H1 (cell line): ENCODE data around the gene LILRB3. TPM values are rescaled to one million over a fixed set of nuclear protein-coding genes. Genes with fewer than 3 reads are reported as not detected.
A peak's percentile ranks its signal among the peaks of the same experiment; 100 is the strongest.

Experiments
- CTCF ChIA-PET: fragments of 300-600 bp; sonication (Branson Sonifier 250); formaldehyde crosslinking; loops from one replicate; lab custom pipeline; 2021; ENCODE audit not compliant: partially characterized antibody; lab: Charles Lee
- POLR2A ChIA-PET: fragments of 300-600 bp; sonication (Branson Sonifier 250); formaldehyde crosslinking; loops from one replicate; lab custom pipeline; 2021; ENCODE audit warnings: inconsistent platforms; ENCODE audit not compliant: partially characterized antibody; lab: Charles Lee
- DNase-seq, 2 experiments: peaks; one replicate each; pipeline versions ENCODE4 v3.0.0 to v3.0.0-alpha.2; 2010 to 2022; ENCODE audit warnings: low spot score in 2 of 2, low read depth in 1 of 2, mixed read lengths in 1 of 2
- FAIRE-seq: peaks from 2 replicates; lab custom pipeline; 2011; peaks lifted over from hg19 to GRCh38; lab: Jason Lieb, UNC
- H2AFZ ChIP-seq: 2 replicates; pipeline ENCODE4 v1.8.1; 2012; ENCODE audit warnings: low read length, inconsistent platforms
- H2AK5ac ChIP-seq: 2 replicates; pipeline ENCODE4 v1.6.1; 2013; ENCODE audit warnings: low read depth, low read length
- H2BK120ac ChIP-seq: replicated peaks from 2 replicates; pipeline ENCODE3; 2013; ENCODE audit warnings: low read depth, low read length, inconsistent platforms
- H2BK12ac ChIP-seq: 2 replicates; pipeline ENCODE4 v1.6.1; 2013; ENCODE audit warnings: low read depth, low read length
- H2BK15ac ChIP-seq: 2 replicates; pipeline ENCODE4 v1.6.1; 2013; ENCODE audit warnings: low read length
- H2BK20ac ChIP-seq: 2 replicates; pipeline ENCODE4 v1.6.1; 2013; ENCODE audit warnings: low read length
- H2BK5ac ChIP-seq: 2 replicates; pipeline ENCODE4 v1.6.1; 2013; ENCODE audit warnings: low read depth, low read length
- H3K14ac ChIP-seq: 2 replicates; pipeline ENCODE4 v1.6.1; 2013; ENCODE audit warnings: inconsistent platforms; ENCODE audit not compliant: insufficient read length
- H3K18ac ChIP-seq: 2 replicates; pipeline ENCODE4 v1.6.1; 2013; ENCODE audit warnings: low read length; ENCODE audit errors: extremely low read depth
- H3K23ac ChIP-seq: 2 replicates; pipeline ENCODE4 v1.6.1; 2013; ENCODE audit warnings: inconsistent platforms; ENCODE audit not compliant: insufficient read length
- H3K23me2 ChIP-seq: 2 replicates; pipeline ENCODE4 v1.6.1; 2013; ENCODE audit warnings: low read depth, low read length
- H3K27ac ChIP-seq: 2 replicates; pipeline ENCODE4 v1.6.1; 2011; ENCODE audit warnings: low read depth, low read length, inconsistent platforms
- H3K27me3 ChIP-seq, 4 experiments: replicated peaks in 1 of 4; 1 replicate in 1 of 4; 2 replicates in 3 of 4; pipeline versions ENCODE4 v1.6.1 to v1.8.1; 2011 to 2013; ENCODE audit warnings: low read length in 3 of 4, mild to moderate bottlenecking in 3 of 4, inconsistent platforms in 2 of 4, mixed read lengths in 2 of 4, moderate library complexity in 1 of 4; ENCODE audit not compliant: control insufficient read depth in 3 of 4, insufficient read depth in 3 of 4; ENCODE audit errors: extremely low read depth in 1 of 4
- H3K36me3 ChIP-seq, 4 experiments: 2 replicates each; pipeline versions ENCODE4 v1.6.1 to v1.8.1; 2011 to 2013; ENCODE audit warnings: mild to moderate bottlenecking in 4 of 4, low read length in 3 of 4, moderate library complexity in 2 of 4, control low read depth in 1 of 4, inconsistent platforms in 1 of 4; ENCODE audit not compliant: insufficient read depth in 4 of 4, control insufficient read depth in 2 of 4
- H3K4ac ChIP-seq: replicated peaks from 2 replicates; pipeline ENCODE3; 2013; ENCODE audit warnings: low read length, low read depth, mixed read lengths, inconsistent platforms; ENCODE audit not compliant: insufficient read length
- H3K4me1 ChIP-seq, 4 experiments: replicated peaks in 1 of 4; 1 replicate in 1 of 4; 2 replicates in 3 of 4; pipeline versions ENCODE4 v1.6.1 to v1.8.1; 2011 to 2013; ENCODE audit warnings: low read length in 3 of 4, inconsistent platforms in 2 of 4, mixed read lengths in 1 of 4; ENCODE audit not compliant: insufficient read depth in 4 of 4, control insufficient read depth in 3 of 4
- H3K4me2 ChIP-seq, 2 experiments: 2 replicates each; pipeline versions ENCODE4 v1.6.1 to v1.8.1; 2011 to 2013; ENCODE audit warnings: low read depth in 2 of 2, low read length in 2 of 2, control low read depth in 1 of 2, inconsistent platforms in 1 of 2, mild to moderate bottlenecking in 1 of 2; ENCODE audit not compliant: insufficient read depth in 1 of 2
- H3K4me3 ChIP-seq, 4 experiments: fragments of 200-600, 300-600 bp in 1 of 4; sonication (generic), shearing (Covaris generic), sonication (Bioruptor Twin) in 1 of 4; 2 replicates each; pipeline versions ENCODE4 v1.5.1 to v1.8.1; 2011 to 2016; ENCODE audit warnings: low read length in 4 of 4, low read depth in 3 of 4, control low read depth in 2 of 4, inconsistent platforms in 2 of 4, mild to moderate bottlenecking in 2 of 4, mixed read lengths in 1 of 4, moderate library complexity in 1 of 4; ENCODE audit not compliant: insufficient read depth in 2 of 4; ENCODE audit errors: extremely low read depth in 1 of 4
- H3K56ac ChIP-seq: replicated peaks from 2 replicates; pipeline ENCODE3; 2013; ENCODE audit warnings: low read depth, mild to moderate bottlenecking, mixed read lengths, low read length, inconsistent platforms; ENCODE audit not compliant: insufficient read length
- H3K79me1 ChIP-seq: 2 replicates; pipeline ENCODE4 v1.6.1; 2013; ENCODE audit warnings: low read depth, low read length, control low read depth
- H3K79me2 ChIP-seq, 2 experiments: 2 replicates each; pipeline versions ENCODE4 v1.6.1 to v1.8.1; 2012 to 2013; ENCODE audit warnings: low read length in 2 of 2, mild to moderate bottlenecking in 2 of 2, inconsistent platforms in 1 of 2; ENCODE audit not compliant: insufficient read depth in 2 of 2, control insufficient read depth in 1 of 2
- H3K9ac ChIP-seq, 4 experiments: replicated peaks in 1 of 4; 1 replicate in 1 of 4; 2 replicates in 3 of 4; pipeline versions ENCODE4 v1.6.1 to v1.8.1; 2011 to 2013; ENCODE audit warnings: low read depth in 3 of 4, low read length in 3 of 4, control low read depth in 2 of 4, mild to moderate bottlenecking in 2 of 4, moderate library complexity in 2 of 4, inconsistent platforms in 1 of 4; ENCODE audit errors: extremely low read depth in 1 of 4
- H3K9me3 ChIP-seq, 2 experiments: 2 replicates each; pipeline versions ENCODE4 v1.6.1 to v1.8.1; 2012 to 2013; ENCODE audit warnings: mild to moderate bottlenecking in 2 of 2, moderate library complexity in 2 of 2, control low read depth in 1 of 2, inconsistent platforms in 1 of 2, low read depth in 1 of 2, low read length in 1 of 2, mixed read lengths in 1 of 2; ENCODE audit not compliant: insufficient read depth in 2 of 2
- H4K20me1 ChIP-seq, 2 experiments: replicated peaks in 1 of 2; 2 replicates each; pipeline versions ENCODE3 to v1.8.1; 2011 to 2013; ENCODE audit warnings: inconsistent platforms in 2 of 2, low read length in 2 of 2, mild to moderate bottlenecking in 1 of 2; ENCODE audit not compliant: insufficient read depth in 2 of 2, control insufficient read depth in 1 of 2
- H4K5ac ChIP-seq: 2 replicates; pipeline ENCODE4 v1.6.1; 2013; ENCODE audit warnings: low read length, low read depth, mixed read lengths, inconsistent platforms; ENCODE audit not compliant: insufficient read length
- H4K8ac ChIP-seq: 2 replicates; pipeline ENCODE4 v1.8.0; 2013; ENCODE audit warnings: mild to moderate bottlenecking, moderate library complexity, low read length, inconsistent platforms; ENCODE audit not compliant: insufficient read depth; ENCODE audit errors: extremely low read depth
- H4K91ac ChIP-seq: replicated peaks from 2 replicates; pipeline ENCODE3; 2013; ENCODE audit warnings: low read length, mixed read lengths, inconsistent platforms; ENCODE audit not compliant: insufficient read length
- CEBPB ChIP-seq: IDR thresholded peaks from 2 replicates; pipeline ENCODE4 v1.6.1; 2012; ENCODE audit warnings: low read depth, low read length
- CHD2 ChIP-seq: IDR thresholded peaks from 2 replicates; pipeline ENCODE4 v1.6.1; 2012; ENCODE audit warnings: low read length, improper control_type of control experiment
- HDAC6 ChIP-seq: IDR thresholded peaks from one replicate; pipeline ENCODE4 v1.7.1; 2012; ENCODE audit warnings: low read depth, mild to moderate bottlenecking, inconsistent platforms, low read length, moderate library complexity
- NANOG ChIP-seq: IDR thresholded peaks from 2 replicates; pipeline ENCODE4 v1.6.1; 2011; ENCODE audit warnings: low read length, low read depth, mild to moderate bottlenecking, inconsistent platforms; ENCODE audit not compliant: insufficient read depth, poor library complexity, severe bottlenecking
- POLR2A ChIP-seq, 2 experiments: IDR thresholded peaks; 1 replicate in 1 of 2; 2 replicates in 1 of 2; pipeline ENCODE4 v1.6.1; 2011; ENCODE audit warnings: low read depth in 2 of 2, low read length in 2 of 2, mild to moderate bottlenecking in 2 of 2; ENCODE audit errors: control extremely low read depth in 1 of 2
- POLR2AphosphoS5 ChIP-seq: IDR thresholded peaks from 2 replicates; pipeline ENCODE4 v1.6.1; 2011; ENCODE audit warnings: low read depth, low read length
- SIRT6 ChIP-seq: IDR thresholded peaks from one replicate; pipeline ENCODE4 v1.7.1; 2012; ENCODE audit warnings: low read length, inconsistent platforms
- SP4 ChIP-seq: IDR thresholded peaks from 2 replicates; pipeline ENCODE4 v1.6.1; 2012; ENCODE audit warnings: low read length, inconsistent platforms
- TAF1 ChIP-seq: IDR thresholded peaks from 2 replicates; pipeline ENCODE4 v1.6.1; 2011; ENCODE audit warnings: mild to moderate bottlenecking, low read depth, low read length
- WGBS, 2 experiments: shearing (Covaris generic) in 1 of 2; methylation state at CpG; one replicate each; pipeline versions ENCODE4 v1.1.6 to v1.1.7; 2013 to 2015; ENCODE audit warnings: low lambda C conversion rate in 2 of 2, mixed read lengths in 2 of 2, inconsistent platforms in 1 of 2, low coverage in 1 of 2, missing lambda C conversion rate in 1 of 2; ENCODE audit not compliant: insufficient replicate concordance in 2 of 2, insufficient coverage in 1 of 2, insufficient read length in 1 of 2; ENCODE audit errors: extremely low coverage in 1 of 2, missing lambda C conversion rate in 1 of 2; 5-methylcytosine and 5-hydroxymethylcytosine counted together
- polyA plus RNA-seq, 7 experiments: library from polyadenylated mRNA; depleted of rRNA in 3 of 7; stranded (reverse) in 5 of 7; unstranded in 2 of 7; fragments of >200 nt in 5 of 7; fragments of 200-250 nt in 2 of 7; gene quantifications; 1 replicate in 5 of 7; 2 replicates in 1 of 7; 4 replicates in 1 of 7; pipeline versions ENCODE4 v1.2.1 to v1.2.3, GENCODE V29; 2011 to 2013; ENCODE audit warnings: missing spikeins in 2 of 7, mixed read lengths in 2 of 7
- total RNA-seq: library from RNA; stranded (reverse); fragmentation: NEBNext Ultra II Directional; extraction: Animal tissue kit (Norgen Biotek cat#: 25700); gene quantifications from 2 replicates; pipeline ENCODE4 v1.2.1, GENCODE V29; 2021
- TF ChIP-seq, protein P1 (sequence below): IDR thresholded peaks from 2 replicates; pipeline ENCODE4 v1.6.1; 2012; ENCODE audit warnings: low read length, inconsistent platforms

Gene LILRB3
- total and polyA plus RNA-seq, 2 of the 8 experiments (the other 6 are each of a cell fraction or from before 2014, with no cell fraction given), result not detected

DNA sequence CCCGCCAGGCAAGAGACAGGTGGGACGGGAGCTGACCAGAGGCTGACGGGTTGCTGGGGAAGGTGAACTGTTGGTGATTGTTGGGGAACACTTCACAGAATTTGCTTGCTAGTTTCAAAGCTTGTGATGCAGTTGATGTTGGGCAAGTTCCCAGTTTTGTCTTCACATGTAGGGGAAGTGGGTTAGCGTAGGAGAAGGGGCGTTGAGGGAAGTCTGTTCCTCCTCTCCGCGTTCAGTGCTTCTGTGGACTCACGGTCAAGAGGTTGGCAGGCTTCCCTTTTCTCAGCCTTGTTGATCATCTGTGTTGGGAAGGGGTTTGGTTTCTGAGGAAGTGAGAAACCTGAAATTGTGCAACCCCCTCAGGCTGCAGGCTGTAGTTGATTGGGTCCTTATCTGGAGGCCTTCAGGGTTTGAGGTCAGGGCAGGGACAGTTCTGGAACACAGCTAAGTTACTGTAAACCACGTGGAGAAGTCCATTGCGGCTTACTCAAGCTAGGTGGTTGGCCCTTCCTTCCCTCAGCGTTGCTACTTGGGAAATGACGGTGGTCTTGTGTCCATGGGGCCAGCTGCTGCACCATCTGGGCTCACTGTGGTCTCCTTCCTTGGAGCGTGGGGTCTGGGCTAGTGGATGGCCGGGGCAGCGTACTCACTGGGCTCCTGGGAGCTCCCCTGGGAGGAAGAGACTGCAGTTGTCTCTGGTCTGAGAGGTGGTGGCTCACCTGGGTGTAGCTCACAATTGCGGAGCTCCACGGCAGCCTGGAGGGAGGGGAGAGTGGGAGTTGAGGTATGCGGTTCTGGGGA, 14.6 kb downstream of the LILRB3 start:
- no peak overlapping the region for H3K23ac ChIP-seq
- no peak overlapping the region for H3K4me3 ChIP-seq
- H3K23me2 ChIP-seq, result peaks cover 4% of the 10 kb centered on the region; the same call in 1 of the 2 replicates
- no peaks in the 10 kb centered on the region for H3K9me3 ChIP-seq
- H4K20me1 ChIP-seq, result peaks cover 44 to 46% of the 10 kb centered on the region in 2 experiments
- H2BK5ac ChIP-seq, result no peak overlapping the region
- peaks cover 6 to 12% (median 10%) of the 10 kb centered on the region in 4 experiments for H3K4me1 ChIP-seq
- no peak overlapping the region; a peak in 2 of 7 replicates for H3K9ac ChIP-seq
- H3K79me1 ChIP-seq, result peaks cover 16% of the 10 kb centered on the region
- H3K4me2 ChIP-seq, result peak overlapping the region in 1 of 2 experiments; percentile 15; a peak in 2 of 4 replicates
- no peak overlapping the region for H2BK120ac ChIP-seq
- peaks cover 11 to 38% of the 10 kb centered on the region in 2 experiments for H3K79me2 ChIP-seq
- ChIA-PET CTCF (interaction anchor here (1.0 to 1.6 kb wide), 6 partner anchors 19 to 59 kb away, joined by 3 to 6 read pairs (median 4); no protein-coding TSS in a partner anchor), POLR2A (interaction anchor here (0.6 to 23.4 kb wide), 24 partner anchors 9 to 228 kb away, joined by 3 to 909 read pairs (median 6); partner anchors contain the start of genes CNOT3, LILRB2, LILRB3 and LILRB5)
- H3K18ac ChIP-seq, result no peak overlapping the region
- no peak overlapping the region for H2BK15ac ChIP-seq
- no peak overlapping the region for H4K91ac ChIP-seq
- no peak overlapping the region for H2BK20ac ChIP-seq
- TF ChIP-seq NANOG, result no peak
- TF ChIP-seq CEBPB, result peak; percentile 51; the same call in 1 of the 2 replicates
- TF ChIP-seq, protein P1, sequence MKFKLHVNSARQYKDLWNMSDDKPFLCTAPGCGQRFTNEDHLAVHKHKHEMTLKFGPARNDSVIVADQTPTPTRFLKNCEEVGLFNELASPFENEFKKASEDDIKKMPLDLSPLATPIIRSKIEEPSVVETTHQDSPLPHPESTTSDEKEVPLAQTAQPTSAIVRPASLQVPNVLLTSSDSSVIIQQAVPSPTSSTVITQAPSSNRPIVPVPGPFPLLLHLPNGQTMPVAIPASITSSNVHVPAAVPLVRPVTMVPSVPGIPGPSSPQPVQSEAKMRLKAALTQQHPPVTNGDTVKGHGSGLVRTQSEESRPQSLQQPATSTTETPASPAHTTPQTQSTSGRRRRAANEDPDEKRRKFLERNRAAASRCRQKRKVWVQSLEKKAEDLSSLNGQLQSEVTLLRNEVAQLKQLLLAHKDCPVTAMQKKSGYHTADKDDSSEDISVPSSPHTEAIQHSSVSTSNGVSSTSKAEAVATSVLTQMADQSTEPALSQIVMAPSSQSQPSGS, result peak; percentile 71; the same call in 1 of the 2 replicates
- TF ChIP-seq CHD2, result no peak
- TF ChIP-seq POLR2AphosphoS5, result peak; percentile 95
- no peak for TF ChIP-seq HDAC6
- 0 out of 2 replicates have a peak, but pooled peaks have one; percentile 26 for TF ChIP-seq SP4
- TF ChIP-seq POLR2A (IDR thresholded peaks at IDR 0.05; ENCODE audit: control extremely low read depth in 1 of 2, low read depth in 2 of 2, low read length in 2 of 2), result peak; percentile 75 to 76; a peak in 2 of 3 replicates
- TF ChIP-seq TAF1, result 0 out of 2 replicates have a peak, but pooled peaks have one; percentile 14
- peak; percentile 17 for TF ChIP-seq SIRT6
- no peak overlapping the region for H3K4ac ChIP-seq
- FAIRE-seq, result no peak
- H3K27me3 ChIP-seq, result no peaks in the 10 kb centered on the region
- H2AK5ac ChIP-seq, result no peak overlapping the region
- H4K5ac ChIP-seq, result no peak overlapping the region
- H2BK12ac ChIP-seq, result no peak overlapping the region
- H3K27ac ChIP-seq, result peak overlapping the region; percentile 39; the same call in 1 of the 2 replicates
- WGBS, 2 experiments, result 81% methylated on average over 16 of the region's 18 CpGs; no CpG with 5 or more reads in 1 of the 2 experiments
- H4K8ac ChIP-seq, result no peak overlapping the region
- DNase-seq, result peak in 1 of 2 experiments; percentile 64
- H3K14ac ChIP-seq, result no peak overlapping the region
- H3K56ac ChIP-seq, result no peak overlapping the region
- H2AFZ ChIP-seq, result no peak overlapping the region
- H3K36me3 ChIP-seq, result peaks cover 37 to 52% (median 48%) of the 10 kb centered on the region in 4 experiments
